Kidney epithelial cell (primary cell): ENCODE data around the gene AGK. TPM values are rescaled to one million over a fixed set of nuclear protein-coding genes. Genes with fewer than 3 reads are reported as not detected.

ENCODE experiments used
- DNase-seq: peaks from one replicate; pipeline ENCODE4 v3.0.0-alpha.2; 2010; ENCODE audit warnings: low read depth
- H3K27me3 ChIP-seq: 2 replicates; pipeline ENCODE4 v1.6.0; 2011; ENCODE audit warnings: low read length; ENCODE audit not compliant: control insufficient read depth, insufficient read depth
- H3K36me3 ChIP-seq: 2 replicates; pipeline ENCODE4 v1.5.1; 2011; ENCODE audit warnings: low read length; ENCODE audit not compliant: control insufficient read depth, insufficient read depth
- H3K4me3 ChIP-seq: 2 replicates; pipeline ENCODE4 v1.5.1; 2011; ENCODE audit warnings: low read depth, mild to moderate bottlenecking, control low read depth, low read length
- total RNA-seq: library from RNA; depleted of rRNA; stranded (reverse); fragments of >200 nt; gene quantifications from 2 replicates; pipeline ENCODE4 v1.2.3, GENCODE V29; 2015
- TF ChIP-seq, protein P1 (sequence below): IDR thresholded peaks from 2 replicates; pipeline ENCODE4 v1.5.1; 2011; ENCODE audit warnings: mild to moderate bottlenecking, moderate library complexity, low read length, control low read depth, inconsistent platforms; ENCODE audit not compliant: insufficient read depth, poor library complexity, severe bottlenecking

The AGK gene
- total RNA-seq, 1 donor from 2014 or later = 35.3 TPM

DNA sequence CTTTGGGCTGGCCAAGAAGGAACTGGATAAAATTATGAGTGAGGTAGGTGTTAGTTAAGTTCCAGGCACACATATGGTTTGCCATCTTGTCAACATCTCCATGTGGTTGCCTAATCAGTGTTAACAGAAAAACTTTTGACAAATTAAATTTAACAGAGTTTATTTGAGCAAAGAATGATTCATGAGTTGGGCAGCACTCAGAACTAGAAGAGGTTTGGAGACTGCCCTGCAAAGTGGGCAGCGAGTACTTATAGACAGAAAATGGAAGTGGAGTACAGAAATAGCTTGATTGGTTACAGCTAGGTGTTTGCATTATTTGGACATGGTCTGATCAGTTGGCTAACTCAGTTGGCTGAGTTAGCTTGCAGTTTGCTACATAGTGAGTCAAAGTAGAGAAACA lies 37.5 kb upstream of the AGK start:
- DNase-seq = no peak
- Histone ChIP-seq H3K4me3 (no peak overlapping the region), H3K27me3 (peaks cover 12% of the 10 kb centered on the region), H3K36me3 (no peaks in the 10 kb centered on the region)
- TF ChIP-seq, protein P1, sequence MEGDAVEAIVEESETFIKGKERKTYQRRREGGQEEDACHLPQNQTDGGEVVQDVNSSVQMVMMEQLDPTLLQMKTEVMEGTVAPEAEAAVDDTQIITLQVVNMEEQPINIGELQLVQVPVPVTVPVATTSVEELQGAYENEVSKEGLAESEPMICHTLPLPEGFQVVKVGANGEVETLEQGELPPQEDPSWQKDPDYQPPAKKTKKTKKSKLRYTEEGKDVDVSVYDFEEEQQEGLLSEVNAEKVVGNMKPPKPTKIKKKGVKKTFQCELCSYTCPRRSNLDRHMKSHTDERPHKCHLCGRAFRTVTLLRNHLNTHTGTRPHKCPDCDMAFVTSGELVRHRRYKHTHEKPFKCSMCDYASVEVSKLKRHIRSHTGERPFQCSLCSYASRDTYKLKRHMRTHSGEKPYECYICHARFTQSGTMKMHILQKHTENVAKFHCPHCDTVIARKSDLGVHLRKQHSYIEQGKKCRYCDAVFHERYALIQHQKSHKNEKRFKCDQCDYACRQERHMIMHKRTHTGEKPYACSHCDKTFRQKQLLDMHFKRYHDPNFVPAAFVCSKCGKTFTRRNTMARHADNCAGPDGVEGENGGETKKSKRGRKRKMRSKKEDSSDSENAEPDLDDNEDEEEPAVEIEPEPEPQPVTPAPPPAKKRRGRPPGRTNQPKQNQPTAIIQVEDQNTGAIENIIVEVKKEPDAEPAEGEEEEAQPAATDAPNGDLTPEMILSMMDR = no peak

- H3K4me3 ChIP-seq = no peak overlapping the region
- no peak for DNase-seq
Measured at GRCh38 chr7:141515941-141516340, 35.3 kb upstream of the AGK start.

GRCh38 chr7:141519623-141520022 lies 31.6 kb upstream of the AGK start:
- DNase-seq = no peak
- TF ChIP-seq, protein P1 = no peak
- H3K27me3 ChIP-seq = no peaks in the 10 kb centered on the region
- H3K36me3 ChIP-seq = no peaks in the 10 kb centered on the region
- no peak overlapping the region for H3K4me3 ChIP-seq

More at GRCh38 chr7:141515941-141516340, 35.3 kb upstream of the AGK start:
- H3K27me3 ChIP-seq = peaks cover 10% of the 10 kb centered on the region
- TF ChIP-seq, protein P1 = no peak
- no peaks in the 10 kb centered on the region for H3K36me3 ChIP-seq

DNA sequence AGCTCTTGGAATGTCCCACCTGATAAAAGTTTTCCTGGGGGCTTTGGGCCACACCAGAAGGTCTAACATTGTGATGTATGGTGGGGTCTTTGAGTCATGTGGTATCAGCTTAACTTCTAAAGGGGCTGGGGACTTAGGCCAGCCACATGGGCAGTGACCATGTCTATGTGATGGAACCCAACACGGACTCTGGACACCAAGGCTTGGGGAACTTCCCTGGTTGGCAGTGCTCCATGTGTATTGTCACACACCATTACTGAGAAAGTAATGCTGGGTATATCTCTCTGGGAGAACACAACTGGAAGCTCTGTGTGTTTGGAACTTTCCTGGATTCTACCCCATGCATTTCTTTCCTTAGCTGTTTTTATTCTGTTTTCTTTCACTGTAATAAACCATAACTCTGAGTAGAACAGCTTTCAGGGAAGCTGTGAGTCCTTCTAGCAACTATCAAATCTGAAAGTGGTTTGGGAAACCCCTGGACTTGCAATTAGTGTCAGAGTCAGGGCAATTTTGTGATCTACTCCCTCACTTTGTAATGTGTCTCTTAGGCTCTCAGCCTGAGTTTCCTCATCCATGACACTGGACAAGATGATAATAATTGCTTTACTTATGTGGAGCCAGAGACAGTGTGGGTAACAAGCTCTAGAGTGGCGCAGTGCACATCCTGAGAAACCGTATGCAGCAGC lies 28.4 kb upstream of the AGK start:
- no peak for DNase-seq
- no peak overlapping the region for H3K4me3 ChIP-seq
- TF ChIP-seq, protein P1 = no peak
- no peaks in the 10 kb centered on the region for H3K36me3 ChIP-seq
- H3K27me3 ChIP-seq = no peaks in the 10 kb centered on the region

GRCh38 chr7:141525973-141526514 lies 25.2 kb upstream of the AGK start:
- H3K4me3 ChIP-seq = no peak overlapping the region
- H3K27me3 ChIP-seq = no peaks in the 10 kb centered on the region
- H3K36me3 ChIP-seq = no peaks in the 10 kb centered on the region
- TF ChIP-seq, protein P1 = no peak
- DNase-seq = no peak

DNA sequence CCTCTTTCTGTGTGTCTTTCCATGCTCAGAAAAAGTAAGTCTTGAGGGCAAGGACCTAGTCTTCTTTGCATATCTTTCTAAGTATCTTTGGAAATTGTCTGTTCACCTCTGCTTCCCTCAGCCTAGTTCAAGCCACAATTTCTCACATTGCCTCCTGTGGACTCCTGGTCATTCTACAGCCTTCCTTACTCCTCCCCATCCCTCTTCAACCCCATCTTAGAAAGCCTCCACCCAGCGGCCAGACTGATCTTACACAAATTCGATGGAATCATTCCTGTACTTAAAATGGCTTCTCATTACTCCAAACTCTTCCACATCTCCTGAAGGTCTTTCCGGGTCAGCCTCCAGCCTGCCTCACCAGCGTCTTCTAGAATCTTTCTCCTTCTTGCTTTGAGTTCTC lies 24.1 kb upstream of the AGK start:
- H3K4me3 ChIP-seq = no peak overlapping the region
- no peaks in the 10 kb centered on the region for H3K27me3 ChIP-seq
- no peak for DNase-seq
- TF ChIP-seq, protein P1 = no peak
- H3K36me3 ChIP-seq = no peaks in the 10 kb centered on the region
